GM20431 (cell line): Measurements from ENCODE around the gene SLC25A1.
"Not testable (repeated sequence)": the region's sequence is repeated elsewhere in the genome, so short reads cannot be mapped to it uniquely, and the experiment has no call there.

Experiments used
- in situ Hi-C: fragments of 300-500 bp; cut with MseI, MboI; formaldehyde crosslinking; loops from one replicate; pipeline ENCODE4 v1.15.0; 2020; ENCODE audit warnings: low sequenced_read_pairs; ENCODE audit not compliant: unreplicated experiment

The SLC25A1 gene

GRCh38 chr22:19169002-19169946, 9.3 kb downstream of the SLC25A1 start:
- in situ Hi-C loops: no loop called here

- in situ Hi-C loops: no loop called here
These were observed 10.2 kb downstream of the SLC25A1 start for GRCh38 chr22:19168088-19168890.

GRCh38 chr22:19167106-19167869, 11.2 kb downstream of the SLC25A1 start:
- in situ Hi-C loops: no loop called here

GRCh38 chr22:19166421-19166820, 12.1 kb downstream of the SLC25A1 start:
- in situ Hi-C loops: no loop called here

GRCh38 chr22:19164425-19164824, 14.1 kb downstream of the SLC25A1 start:
- in situ Hi-C loops: no loop called here

- in situ Hi-C loops: not testable (repeated sequence)
These were observed 19.9 kb downstream of the SLC25A1 start for GRCh38 chr22:19158649-19159048.

- in situ Hi-C loops: not testable (repeated sequence)
These were observed 22.4 kb downstream of the SLC25A1 start for GRCh38 chr22:19156109-19156508.

GRCh38 chr22:19152942-19153883, 25.3 kb downstream of the SLC25A1 start:
- in situ Hi-C loops: no loop called here

- in situ Hi-C loops: no loop called here
These were observed 27.0 kb downstream of the SLC25A1 start for GRCh38 chr22:19151329-19152191.

GRCh38 chr22:19150482-19151328, 27.8 kb downstream of the SLC25A1 start:
- in situ Hi-C loops: no loop called here

GRCh38 chr22:19149991-19150390, 28.5 kb downstream of the SLC25A1 start, which contains the start of gene GSC2:
Gene GSC2, minus strand, starts transcription at chr22:19150292. Its CDS starts 9 bp downstream, at chr22:19150283.
- in situ Hi-C loops: no loop called here

GRCh38 chr22:19149047-19149883, 29.3 kb downstream of the SLC25A1 start:
- in situ Hi-C loops: no loop called here

GRCh38 chr22:19148417-19149046, 30.0 kb downstream of the SLC25A1 start:
- in situ Hi-C loops: no loop called here

GRCh38 chr22:19147195-19147780, 31.2 kb downstream of the SLC25A1 start:
- in situ Hi-C loops: no loop called here

- in situ Hi-C loops: no loop called here
These were observed 32.1 kb downstream of the SLC25A1 start for GRCh38 chr22:19146215-19146968.
